ENCODE data around the gene ASB2.

GRCh38 chr14:93965946-93966474 lies 10.4 kb downstream of the ASB2 start:
- TF ChIP-seq ZNF274 (IDR thresholded peaks at IDR 0.05; ENCODE audit: low read depth, low read length): no peak
- TF ChIP-seq YY1 (IDR thresholded peaks at IDR 0.05; ENCODE audit: insufficient read depth, insufficient read length): no peak

All from NT2/D1 (cell line).